ENCODE measurements around the gene DFFA. TPM values are rescaled to one million over a fixed set of nuclear protein-coding genes. Genes with fewer than 3 reads are reported as not detected.

Gene DFFA
- total and polyA plus RNA-seq, 2 experiments from 2014 or later: 24.1 to 30.0 TPM

GRCh38 chr1:10516925-10517676, 44.8 kb upstream of the DFFA start:
- no peaks in the 10 kb centered on the region for H3K27me3 ChIP-seq
- peaks cover 32% of the 10 kb centered on the region for H4K20me1 ChIP-seq (ENCODE audit: insufficient read depth, poor library complexity, severe bottlenecking)
- no peaks in the 10 kb centered on the region for H3K9me2 ChIP-seq (replicated peaks; ENCODE audit: insufficient read depth)
- no peak overlapping the region for H3K27ac ChIP-seq
- no peak overlapping the region for H3K4me3 ChIP-seq
- H3K4me1 ChIP-seq (ENCODE audit: insufficient read depth): peaks cover 10% of the 10 kb centered on the region
- TF ChIP-seq EZH2phosphoT487 (IDR thresholded peaks at IDR 0.05; ENCODE audit: low read depth, severe bottlenecking, unreplicated experiment) (no peak), EZH2 (IDR thresholded peaks at IDR 0.05; ENCODE audit: borderline replicate concordance) (no peak), CTCF (IDR thresholded peaks at IDR 0.05; ENCODE audit: poor library complexity) (no peak)
- no peak overlapping the region for H3K4me2 ChIP-seq
- H2AFZ ChIP-seq: no peak overlapping the region
- no peak for DNase-seq (ENCODE audit: low spot score)
- WGBS (ENCODE audit: low lambda C conversion rate, missing lambda C conversion rate): 78% methylated on average over 8 of the region's 8 CpGs
- H3K9me3 ChIP-seq (ENCODE audit: low read depth): no peaks in the 10 kb centered on the region
- H3K36me3 ChIP-seq (replicated peaks; ENCODE audit: insufficient read depth, low read depth): no peaks in the 10 kb centered on the region
- peaks cover 91% of the 10 kb centered on the region for H3K79me2 ChIP-seq

DNA sequence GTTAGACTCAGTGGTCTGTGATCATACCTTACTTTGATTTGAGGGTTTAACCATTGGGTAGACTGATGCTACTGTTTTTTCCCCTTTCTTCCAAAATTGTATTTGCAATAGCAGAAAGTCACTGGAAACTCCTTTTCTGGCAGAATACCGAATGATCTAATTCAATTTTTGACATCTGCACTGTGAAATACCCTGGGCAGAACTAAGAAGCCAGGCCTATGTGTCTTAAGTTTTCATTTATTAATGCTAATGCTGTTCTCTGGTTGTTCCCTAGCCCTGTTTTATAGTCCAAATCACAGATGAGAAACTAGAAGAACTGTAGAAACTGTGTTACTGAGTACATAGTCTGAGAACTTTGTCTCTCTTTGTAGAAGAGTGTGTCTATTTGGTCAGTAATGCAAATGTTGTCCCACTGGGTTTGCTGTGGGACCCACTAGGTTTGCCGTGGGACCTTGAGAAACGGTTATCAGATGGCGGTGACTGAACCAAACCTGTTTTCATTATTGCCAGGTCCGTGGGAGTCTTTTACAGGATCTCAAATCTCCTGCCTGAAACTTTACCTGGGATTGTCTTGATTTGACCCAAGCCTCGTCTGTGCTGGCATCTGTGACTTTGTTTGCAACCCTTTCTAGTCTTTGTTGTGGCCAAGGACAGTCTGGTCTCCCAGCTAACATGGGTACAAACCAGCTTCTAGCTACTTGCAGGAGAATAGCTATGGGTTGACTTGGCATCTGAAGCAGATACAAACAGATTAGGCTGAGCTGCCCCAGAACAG, 43.8 kb upstream of the DFFA start:
- peaks cover 37% of the 10 kb centered on the region for H4K20me1 ChIP-seq (ENCODE audit: insufficient read depth, poor library complexity, severe bottlenecking)
- H2AFZ ChIP-seq: no peak overlapping the region
- peaks cover 17% of the 10 kb centered on the region for H3K4me1 ChIP-seq (ENCODE audit: insufficient read depth)
- H3K36me3 ChIP-seq (replicated peaks; ENCODE audit: insufficient read depth, low read depth): no peaks in the 10 kb centered on the region
- no peaks in the 10 kb centered on the region for H3K9me3 ChIP-seq (ENCODE audit: low read depth)
- 67% methylated on average over 6 of the region's 6 CpGs for WGBS (ENCODE audit: low lambda C conversion rate, missing lambda C conversion rate)
- H3K79me2 ChIP-seq: peaks cover 90% of the 10 kb centered on the region
- TF ChIP-seq CTCF (IDR thresholded peaks at IDR 0.05; ENCODE audit: poor library complexity) (no peak), EZH2phosphoT487 (IDR thresholded peaks at IDR 0.05; ENCODE audit: low read depth, severe bottlenecking, unreplicated experiment) (no peak), EZH2 (IDR thresholded peaks at IDR 0.05; ENCODE audit: borderline replicate concordance) (no peak)
- DNase-seq (ENCODE audit: low spot score): no peak
- no peak overlapping the region for H3K4me2 ChIP-seq
- no peaks in the 10 kb centered on the region for H3K27me3 ChIP-seq
- H3K9me2 ChIP-seq (replicated peaks; ENCODE audit: insufficient read depth): no peaks in the 10 kb centered on the region
- no peak overlapping the region for H3K27ac ChIP-seq
- H3K4me3 ChIP-seq: no peak overlapping the region

- Histone ChIP-seq H3K9me3 (ENCODE audit: low read depth) (no peaks in the 10 kb centered on the region), H3K27ac (no peak overlapping the region), H3K79me2 (peaks cover 87% of the 10 kb centered on the region), H3K4me3 (no peak overlapping the region), H3K4me1 (ENCODE audit: insufficient read depth) (peaks cover 23% of the 10 kb centered on the region), H3K9me2 (replicated peaks; ENCODE audit: insufficient read depth) (no peaks in the 10 kb centered on the region), H3K27me3 (no peaks in the 10 kb centered on the region), H4K20me1 (ENCODE audit: insufficient read depth, poor library complexity, severe bottlenecking) (peaks cover 40% of the 10 kb centered on the region), H3K4me2 (no peak overlapping the region), H2AFZ (no peak overlapping the region), H3K36me3 (replicated peaks; ENCODE audit: insufficient read depth, low read depth) (no peaks in the 10 kb centered on the region)
- no peak for DNase-seq (ENCODE audit: low spot score)
- TF ChIP-seq EZH2phosphoT487 (IDR thresholded peaks at IDR 0.05; ENCODE audit: low read depth, severe bottlenecking, unreplicated experiment) (no peak), CTCF (IDR thresholded peaks at IDR 0.05; ENCODE audit: poor library complexity) (no peak), EZH2 (IDR thresholded peaks at IDR 0.05; ENCODE audit: borderline replicate concordance) (no peak)
- 82% methylated on average over 10 of the region's 10 CpGs for WGBS (ENCODE audit: low lambda C conversion rate, missing lambda C conversion rate)
These were observed 43.1 kb upstream of the DFFA start for GRCh38 chr1:10515301-10515975.
